ENCODE data around the gene ZFP64. TPM values are rescaled to one million over a fixed set of nuclear protein-coding genes. Genes with fewer than 3 reads are reported as not detected.

ZFP64 gene
- total RNA-seq, 1 donor from 2014 or later, result 21.2 TPM

DNA sequence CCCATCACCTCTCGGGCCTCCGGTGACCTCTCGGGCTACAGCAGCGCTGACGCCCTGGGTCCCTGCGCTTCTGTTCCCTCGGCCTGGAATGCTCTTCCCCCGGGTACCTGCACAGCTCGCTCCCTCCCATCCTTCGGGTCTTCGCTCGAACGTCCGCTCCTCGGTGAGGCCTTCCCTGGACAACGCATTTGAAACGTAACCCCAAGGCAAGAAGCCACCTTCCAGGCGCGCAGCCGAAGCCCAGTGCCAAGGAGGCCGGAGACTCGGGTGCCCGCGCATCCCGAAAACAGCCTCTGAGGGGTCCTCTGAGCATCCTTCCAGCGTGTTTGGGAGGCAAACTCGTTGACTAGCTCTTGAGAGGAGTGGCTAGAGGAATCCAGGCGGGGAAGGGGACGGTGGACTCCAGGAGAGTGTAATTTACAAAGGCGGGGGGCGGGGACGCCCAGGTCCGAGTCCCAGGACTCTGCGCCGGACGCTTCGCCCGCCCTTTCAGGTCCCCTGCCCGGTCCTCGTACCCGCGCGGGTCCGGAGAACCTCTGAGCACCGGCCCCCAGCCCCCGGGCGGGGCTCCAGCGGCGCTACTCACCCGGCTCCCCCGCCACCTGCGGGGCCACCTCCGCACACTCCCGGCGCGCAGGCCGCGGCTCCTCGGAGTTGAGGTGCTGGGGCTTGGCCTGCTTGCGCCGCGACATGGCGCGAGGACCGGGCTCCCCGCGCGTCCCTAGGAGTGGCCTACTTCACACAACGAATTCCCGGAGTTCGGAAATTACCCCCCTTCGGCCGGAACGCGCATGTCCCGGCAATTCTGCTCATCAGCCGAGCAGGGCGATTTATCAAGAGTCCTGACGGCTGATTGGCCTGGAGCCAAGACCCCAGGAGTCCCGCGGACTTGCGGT, 86.8 kb downstream of the ZFP64 start:
- DNase-seq (ENCODE audit: low spot score), result no peak

DNA sequence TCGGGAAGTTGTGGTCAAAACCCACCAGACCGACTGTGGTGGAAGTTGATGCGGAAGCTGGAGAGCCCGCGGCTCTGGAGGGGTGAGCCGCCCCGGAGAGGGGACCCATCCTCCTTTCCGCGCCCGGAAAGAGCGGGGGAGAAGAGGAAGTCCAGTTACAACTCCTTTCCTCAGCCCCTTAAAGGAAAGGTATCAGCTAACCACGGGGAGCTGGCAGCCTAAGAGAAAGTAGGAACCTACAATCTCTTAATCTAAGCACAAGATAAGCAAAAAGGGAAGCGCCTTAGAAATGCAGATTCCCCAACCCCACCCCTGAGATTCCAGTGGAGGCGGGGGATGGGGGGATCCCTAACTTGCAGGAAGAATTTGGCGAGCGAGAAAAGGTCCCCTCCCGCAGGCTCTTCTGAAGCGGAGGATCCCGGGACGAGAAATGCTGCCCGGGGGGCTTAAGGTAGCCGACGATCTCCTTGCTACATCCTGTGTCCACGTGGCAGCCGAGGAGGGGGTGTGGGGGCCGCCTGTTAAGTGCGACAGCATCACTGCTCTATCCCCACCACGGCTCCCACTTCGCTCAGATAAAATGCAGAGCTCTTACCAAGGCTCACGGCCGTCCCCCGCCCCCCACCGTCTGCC, 87.5 kb downstream of the ZFP64 start:
- no peak for DNase-seq (ENCODE audit: low spot score)

DNA sequence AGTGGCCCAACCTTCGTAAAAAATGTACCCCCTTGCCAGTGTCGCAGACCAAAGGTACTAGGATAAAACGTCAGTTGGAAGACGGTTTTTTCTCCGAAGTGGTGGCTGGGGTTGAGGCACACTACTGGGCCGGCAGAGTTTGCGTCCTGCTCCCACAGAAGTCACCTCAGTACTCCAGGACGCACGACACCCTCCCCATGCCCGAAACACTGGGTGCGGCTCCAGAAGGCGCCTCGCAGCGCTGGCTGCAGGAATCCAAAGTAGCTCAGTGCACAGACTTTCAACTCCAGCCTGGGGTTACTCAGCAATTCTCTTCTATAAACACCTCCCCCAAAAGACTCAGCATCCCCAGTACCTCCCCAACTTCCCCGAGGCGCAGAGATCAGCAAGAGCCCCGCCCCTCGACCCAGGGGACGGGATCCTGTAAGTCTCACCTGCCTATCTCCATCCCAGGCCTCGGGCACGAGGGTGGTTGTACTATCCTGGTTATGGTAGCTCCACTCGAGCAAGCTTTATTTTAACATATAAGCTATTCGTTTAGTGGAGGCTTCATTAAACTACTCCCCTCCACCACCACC, 88.2 kb downstream of the ZFP64 start:
- no peak for DNase-seq (ENCODE audit: low spot score)

DNA sequence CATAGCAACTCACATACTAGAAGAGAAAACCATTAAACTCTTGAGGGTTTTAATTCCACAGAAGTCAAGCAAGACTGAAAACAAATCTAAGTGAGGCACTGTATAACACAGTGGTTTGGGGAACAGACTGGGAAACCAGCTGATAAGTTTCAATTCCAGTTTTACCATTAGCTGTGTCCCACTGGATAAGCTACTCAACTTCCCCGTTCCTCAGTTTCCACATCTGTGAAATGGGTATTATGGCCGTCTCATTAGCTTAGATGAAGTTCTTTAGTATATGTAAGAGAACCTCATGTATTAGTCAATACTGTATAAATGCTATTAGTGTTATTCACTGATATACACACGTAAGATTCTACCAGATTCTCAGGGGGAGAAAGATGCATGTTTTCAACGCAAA, 89.0 kb downstream of the ZFP64 start:
- DNase-seq (ENCODE audit: low spot score), result no peak

DNA sequence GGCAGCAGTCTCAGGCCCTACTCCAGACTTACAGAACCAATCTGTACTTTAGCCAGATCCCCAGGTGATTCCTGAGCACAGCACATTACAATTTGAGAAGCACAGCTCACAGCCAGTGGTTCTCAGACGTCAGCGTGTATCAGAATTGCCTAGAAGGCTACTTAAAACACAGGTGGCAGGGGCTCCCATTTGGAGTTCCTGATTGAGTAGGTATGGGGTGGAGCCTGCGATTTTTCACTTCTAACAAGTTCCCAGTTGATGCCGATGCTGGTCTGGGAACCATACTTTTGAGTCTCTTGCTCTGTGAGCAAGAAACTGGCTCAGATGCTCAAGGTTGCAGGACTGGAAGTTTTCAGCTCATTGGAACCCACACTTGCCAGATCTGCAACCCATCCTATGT, 89.5 kb downstream of the ZFP64 start:
- DNase-seq (ENCODE audit: low spot score), result no peak
